ENCODE results near the gene SSU72.

Gene SSU72

DNA sequence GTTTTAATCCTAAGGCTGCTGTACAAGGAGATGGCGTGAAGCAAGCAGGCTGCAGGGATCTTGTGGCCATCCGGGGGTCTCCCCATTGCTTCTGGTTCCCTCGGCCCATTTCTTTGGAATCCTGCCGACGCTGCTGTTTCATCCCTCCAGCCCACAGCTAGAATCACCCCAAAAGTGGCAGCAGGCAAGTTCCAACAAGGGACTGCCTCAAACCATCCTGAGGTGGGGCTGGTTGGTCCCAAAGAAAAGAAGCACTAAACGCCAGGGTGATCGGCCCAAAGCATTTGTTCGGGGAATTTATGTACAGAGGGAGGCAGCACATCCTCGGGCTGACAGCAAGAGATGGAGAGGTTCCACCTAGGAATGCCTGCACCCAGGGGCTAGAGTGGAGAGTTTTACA, 36.1 kb upstream of the SSU72 start:
- DNase-seq (ENCODE audit: low read depth), result no peak

DNA sequence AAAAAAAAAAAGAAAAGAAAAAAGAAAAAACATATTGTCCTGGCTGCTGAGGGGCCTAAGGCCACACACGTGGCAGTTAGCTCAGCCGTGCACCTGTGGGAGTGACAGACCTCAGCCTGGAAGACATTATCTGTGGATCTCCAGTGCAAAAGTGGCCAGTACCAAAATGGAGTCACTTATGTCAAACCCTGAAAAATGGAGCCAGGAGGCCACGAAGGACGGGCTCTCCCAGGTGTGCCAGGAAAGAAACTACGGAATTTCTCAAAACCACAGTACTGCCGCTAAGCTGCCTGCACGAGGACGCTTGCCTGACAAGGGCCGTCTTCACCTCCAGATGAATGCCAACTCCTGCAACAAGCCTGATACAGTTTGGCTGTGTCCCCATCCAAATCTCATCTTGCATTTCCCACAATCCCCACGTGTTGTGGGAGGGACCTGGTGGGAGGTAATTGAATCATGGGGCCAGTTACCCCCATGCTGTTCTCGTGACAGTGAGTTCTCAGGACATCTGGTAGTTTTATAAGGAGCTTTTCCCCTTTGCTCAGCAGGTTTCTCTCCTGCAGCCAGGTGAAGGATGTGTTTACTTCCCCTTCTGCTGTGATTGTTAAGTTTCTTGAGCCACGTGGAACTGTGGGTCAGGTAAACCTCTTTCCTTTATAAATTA, 35.3 kb upstream of the SSU72 start:
- DNase-seq (ENCODE audit: low read depth), result no peak

DNA sequence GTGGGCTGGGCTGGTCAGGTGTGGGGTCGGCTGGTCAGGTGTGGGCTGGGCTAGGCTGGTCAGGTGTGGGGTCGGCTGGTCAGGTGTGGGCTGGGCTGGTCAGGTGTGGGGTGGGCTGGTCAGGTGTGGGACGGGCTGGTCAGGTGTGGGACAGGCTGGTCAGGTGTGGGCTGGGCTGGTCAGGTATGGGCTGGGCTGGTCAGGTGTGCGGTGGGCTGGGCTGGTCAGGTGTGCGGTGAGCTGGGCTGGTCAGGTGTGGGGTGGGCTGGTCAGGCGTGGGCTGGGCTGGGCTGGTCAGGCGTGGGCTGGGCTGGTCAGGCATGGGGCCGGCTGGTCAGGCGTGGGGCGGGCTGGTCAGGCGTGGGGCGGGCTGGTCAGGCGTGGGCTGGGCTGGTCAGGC, 31.6 kb upstream of the SSU72 start:
- no peak for DNase-seq (ENCODE audit: low read depth)

DNA sequence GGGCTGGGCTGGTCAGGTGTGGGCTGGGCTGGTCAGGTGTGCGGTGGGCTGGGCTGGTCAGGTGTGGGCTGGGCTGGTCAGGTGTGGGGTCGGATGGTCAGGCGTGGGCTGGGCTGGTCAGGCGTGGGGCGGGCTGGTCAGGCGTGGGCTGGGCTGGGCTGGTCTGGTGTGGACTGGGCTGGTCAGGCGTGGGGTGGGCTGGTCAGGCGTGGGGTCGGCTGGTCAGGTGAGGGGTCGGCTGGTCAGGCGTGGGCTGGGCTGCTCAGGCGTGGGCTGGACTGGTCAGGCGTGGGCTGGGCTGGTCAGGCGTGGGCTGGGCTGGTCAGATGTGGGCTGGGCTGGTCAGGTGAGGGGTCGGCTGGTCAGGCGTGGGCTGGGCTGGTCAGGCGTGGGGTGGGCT, 31.1 kb upstream of the SSU72 start:
- no peak for DNase-seq (ENCODE audit: low read depth)

DNA sequence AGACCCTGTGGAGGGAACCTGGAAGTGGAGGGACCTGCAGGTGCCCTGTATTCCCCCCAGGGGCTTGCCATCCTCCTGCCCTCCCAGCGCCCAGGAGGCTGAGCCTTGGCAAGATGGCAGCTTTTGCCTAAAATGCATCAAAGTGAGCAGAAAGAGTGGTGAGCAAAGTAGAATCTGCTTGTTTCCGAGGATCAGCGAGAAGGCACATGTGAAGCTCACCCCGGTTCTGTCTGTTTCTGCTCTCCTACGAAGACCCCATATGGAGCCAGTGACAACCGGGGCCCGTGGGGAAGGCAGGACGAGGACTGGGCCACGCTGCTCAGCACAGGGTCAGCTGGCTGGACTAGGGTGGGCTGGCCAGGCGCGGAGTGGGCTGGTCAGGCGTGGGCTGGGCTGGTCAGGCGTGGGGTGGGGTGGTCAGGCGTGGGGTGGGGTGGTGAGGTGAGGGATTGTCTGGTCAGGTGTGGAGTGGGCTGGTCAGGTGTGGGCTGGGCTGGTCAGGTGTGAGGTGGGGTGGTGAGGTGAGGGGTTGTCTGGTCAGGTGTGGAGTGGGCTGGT, 30.4 kb upstream of the SSU72 start:
- DNase-seq (ENCODE audit: low read depth), result no peak

DNA sequence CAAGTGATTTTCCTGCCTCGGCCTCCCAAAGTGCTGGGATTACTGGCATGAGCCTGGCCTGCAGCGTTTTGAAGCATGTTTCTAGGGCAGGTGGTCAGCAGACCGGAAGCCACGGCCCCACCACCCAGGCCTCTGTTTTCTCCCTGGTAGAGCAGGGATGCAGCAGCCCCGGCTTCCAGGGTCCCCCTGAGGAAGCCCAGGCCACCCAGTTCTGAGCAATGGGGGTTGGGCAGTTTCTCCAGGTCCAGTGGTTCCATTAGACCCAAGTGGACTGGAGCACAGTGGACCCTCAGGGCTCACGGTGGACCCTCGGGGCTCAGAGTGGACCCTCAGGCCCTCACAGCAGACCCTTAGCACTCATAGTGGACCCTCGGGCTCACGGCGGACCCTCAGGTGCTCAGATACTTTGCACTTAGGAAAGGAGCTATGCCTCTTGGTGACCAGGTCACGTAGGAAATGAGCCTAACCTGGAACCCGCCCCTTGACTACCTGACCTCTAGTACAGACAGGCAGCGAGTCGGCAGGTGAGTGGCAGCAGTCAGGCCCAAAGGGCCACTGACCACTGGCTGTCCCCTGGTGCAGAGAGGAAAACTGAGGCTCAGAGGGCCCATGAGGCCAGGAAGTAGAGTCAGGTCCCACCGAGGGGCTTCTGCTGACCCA, 29.8 kb upstream of the SSU72 start:
- DNase-seq (ENCODE audit: low read depth), result no peak

DNA sequence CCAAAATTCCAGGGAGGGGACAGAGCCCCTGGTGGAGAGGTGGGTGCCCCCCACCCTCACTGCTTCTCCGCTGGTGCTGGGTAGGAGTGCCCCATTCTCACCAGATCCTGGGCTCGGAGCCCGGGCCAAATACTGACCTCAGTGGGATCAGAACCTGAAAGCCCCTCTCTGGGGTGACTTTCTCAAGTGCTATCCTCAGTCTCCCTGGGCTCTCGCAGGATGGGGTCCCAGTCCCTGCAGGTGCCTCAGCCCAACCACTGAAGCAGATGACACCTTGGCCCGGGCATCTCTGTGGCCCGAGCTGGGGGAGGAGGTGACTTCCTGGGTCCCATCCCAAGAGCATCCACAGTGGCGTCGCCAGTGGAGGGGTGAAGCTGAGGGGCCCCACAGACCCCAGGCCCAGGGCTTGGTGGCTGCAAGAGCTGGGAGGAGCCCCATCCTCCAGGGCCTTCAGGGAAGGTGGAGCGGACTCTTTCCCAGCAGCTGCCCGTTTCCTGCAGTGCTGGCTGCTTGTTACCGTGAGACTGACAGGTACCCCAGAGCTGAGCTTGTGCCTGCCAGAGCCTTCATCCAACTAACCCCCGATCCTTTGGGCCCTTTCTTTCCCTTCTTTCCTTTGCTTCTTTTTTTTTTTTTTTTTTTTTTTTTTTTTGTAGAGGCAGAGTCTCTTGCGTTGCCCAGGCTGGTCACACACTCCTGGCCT, 29.2 kb upstream of the SSU72 start:
- no peak for DNase-seq (ENCODE audit: low read depth)

DNA sequence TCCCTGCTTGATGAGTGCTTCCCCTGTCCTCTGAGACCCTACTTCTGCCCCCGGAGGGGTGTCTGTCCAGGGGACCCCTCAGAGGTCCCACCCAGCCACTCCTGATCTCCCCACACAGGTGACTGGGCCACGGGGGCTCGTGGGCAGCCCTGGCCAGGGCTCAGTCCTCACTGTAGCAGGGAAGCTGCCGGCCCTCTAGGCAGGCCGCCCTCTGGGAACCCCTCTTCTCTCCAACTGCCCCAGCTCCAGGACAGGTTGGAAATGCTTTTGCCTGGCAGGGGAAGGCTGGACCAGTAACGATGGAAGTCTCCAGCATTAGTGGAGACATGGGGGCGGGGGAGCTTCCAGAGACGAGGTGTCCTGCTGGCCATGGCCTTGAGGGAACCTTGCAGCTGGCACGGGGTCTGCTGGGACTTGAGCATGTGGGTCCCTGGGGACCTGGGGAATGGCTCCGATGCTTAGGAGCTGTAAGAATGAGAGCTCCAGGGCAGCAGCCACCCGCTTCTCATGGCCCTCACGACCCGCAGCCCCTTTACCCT, 28.4 kb upstream of the SSU72 start:
- DNase-seq (ENCODE audit: low read depth), result no peak

DNA sequence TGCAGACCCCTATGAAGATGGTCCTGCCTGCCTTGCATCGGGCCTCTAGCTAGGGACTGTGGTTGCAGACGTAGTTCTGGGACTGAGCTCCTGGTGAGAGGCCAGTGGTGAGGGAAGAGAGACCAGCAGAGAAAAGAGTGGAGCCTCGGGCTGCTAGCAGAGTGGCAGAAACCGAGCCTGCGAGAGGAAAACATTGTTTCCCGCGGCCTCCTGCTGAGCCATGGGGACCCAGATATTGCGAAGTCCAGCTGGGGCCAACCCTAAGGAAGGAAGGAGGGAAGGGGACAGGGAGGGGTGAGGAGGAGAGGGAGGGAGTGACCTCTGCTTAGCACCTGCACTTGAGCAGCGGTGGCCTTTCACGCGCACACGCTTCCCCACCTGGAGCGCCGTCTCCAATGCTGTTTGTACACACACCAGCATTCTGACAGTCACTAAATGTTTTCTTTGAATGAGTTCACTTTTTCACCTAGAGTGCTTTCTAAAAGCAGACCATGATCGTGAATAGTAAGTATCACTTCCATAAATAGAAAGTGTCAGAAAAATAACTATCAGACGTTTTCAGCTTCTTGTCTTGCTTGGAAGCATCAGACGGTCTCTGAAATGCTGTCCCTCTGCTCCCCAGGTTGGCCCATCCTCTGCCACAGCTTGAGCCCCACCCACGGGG, 27.8 kb upstream of the SSU72 start:
- no peak for DNase-seq (ENCODE audit: low read depth)

DNA sequence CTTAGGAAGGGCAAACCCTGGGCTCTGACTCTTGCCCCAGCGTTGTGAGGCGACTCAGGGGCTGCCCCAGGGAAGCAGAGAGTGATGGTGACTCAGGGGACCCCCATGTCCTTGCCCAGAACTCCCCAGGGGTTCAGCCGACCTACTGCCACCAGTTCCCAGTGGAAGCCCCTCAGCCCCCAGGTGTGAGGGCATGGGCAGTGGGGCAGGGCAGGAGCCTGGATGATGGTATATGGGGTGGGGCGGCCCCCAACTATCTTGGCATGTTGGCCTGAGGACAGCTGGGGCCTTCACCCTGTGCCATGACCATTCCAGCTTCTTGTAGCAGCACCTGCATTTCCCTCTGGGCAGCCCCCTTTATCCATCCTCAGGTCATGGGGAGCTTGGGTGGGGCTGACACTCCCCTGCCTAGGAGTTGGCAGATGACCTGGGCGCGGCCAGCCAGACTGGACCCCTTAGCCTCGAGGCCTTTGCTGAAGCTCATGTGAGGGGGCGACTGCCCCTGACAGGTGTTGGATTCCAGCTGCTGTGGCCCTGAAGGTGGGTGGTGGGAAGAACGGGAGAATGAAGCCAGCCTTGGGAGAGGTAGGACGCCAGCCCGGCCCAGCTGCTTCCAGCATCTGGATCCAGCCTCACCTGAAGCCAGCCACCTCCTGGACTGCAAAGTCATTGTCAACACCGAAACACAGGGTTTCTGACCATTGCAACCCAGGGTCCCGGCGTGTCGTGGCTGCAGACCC, 27.1 kb upstream of the SSU72 start:
- DNase-seq (ENCODE audit: low read depth), result no peak

DNA sequence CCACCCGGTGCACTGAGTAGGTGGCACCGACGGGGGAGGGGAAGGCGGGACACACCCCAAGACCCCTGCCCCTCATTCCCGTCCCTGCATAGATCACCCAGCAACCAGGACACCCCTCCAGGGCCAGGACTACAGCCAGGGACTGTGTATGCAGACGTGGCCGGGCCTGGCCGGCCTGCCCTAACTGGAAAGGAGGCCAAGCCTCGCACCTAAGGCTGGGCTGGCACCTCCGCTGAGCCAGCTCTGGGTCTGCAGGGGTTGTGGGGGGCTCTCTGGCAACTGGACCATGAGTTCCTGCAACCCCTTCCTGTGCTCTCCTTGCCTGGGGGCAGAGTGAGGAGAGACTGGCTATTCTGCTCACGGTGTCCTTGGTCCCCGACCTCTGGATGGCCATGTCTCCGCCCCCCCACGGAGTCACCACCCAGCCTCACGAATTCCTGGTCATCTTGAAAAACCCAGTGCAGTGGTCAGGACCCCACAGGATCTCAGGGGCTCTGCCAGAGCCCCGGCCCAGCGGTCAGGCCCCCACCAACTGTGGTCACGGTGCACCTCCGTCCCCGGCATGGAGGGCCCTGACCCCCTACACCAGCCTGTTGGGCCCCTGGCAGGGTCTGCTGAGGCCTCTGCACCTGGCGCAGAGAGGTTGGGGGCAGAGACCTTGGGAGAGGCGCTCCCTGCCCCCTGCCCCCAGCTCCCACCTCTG, 26.3 kb upstream of the SSU72 start:
- DNase-seq (ENCODE audit: low read depth), result no peak

DNA sequence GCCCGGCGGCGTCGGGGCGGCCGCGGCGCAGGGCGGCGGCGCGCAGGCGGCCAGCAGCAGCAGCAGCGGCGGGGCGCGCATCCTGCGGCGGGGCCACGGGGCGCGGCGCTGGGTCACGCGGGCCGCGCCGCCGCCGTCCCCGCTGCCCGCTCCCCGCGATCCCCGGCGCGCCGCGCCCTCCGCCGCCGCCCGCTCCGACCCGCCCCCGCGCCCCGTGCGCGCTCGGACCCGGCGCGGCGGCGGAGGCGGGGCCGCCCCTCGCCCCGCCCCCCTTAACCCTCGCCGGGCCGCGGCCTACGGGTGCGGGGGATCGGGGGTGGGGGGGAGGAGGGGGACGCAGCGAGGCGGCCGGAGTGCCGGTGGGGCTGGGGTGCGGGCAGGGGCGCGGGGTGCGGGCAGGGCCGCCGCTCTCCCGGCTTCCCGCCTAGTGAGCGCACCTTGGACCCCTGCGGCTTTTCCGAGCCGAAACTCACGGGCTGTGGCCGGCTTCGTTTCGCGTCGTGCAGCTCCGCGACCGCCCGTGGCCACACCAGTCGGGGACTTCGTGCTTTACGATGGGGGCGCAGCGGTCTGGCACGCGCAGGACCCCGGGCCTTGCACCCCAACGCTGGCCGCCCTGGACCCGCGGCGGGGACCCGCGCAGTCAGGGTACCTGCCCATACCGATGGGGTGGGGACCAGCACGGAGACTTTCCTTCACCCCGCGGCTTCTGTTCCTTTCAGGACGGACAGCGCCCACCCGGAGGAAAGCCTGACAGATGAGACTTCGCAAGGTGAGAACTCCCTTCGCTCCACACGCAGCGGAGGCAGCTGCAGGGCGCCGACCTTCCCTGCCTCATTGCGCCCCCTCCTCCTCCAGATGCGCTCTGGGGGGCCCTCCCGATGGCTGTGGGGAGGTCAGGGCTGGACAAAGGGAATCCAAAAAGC, 25.5 kb upstream of the SSU72 start, which contains the start of gene FNDC10:
TSS of gene FNDC10 (minus strand) at position 201 of the 926 bp plus-strand sequence. CDS start at position 81, 120 bp downstream.
- no peak for DNase-seq (ENCODE audit: low read depth)

DNA sequence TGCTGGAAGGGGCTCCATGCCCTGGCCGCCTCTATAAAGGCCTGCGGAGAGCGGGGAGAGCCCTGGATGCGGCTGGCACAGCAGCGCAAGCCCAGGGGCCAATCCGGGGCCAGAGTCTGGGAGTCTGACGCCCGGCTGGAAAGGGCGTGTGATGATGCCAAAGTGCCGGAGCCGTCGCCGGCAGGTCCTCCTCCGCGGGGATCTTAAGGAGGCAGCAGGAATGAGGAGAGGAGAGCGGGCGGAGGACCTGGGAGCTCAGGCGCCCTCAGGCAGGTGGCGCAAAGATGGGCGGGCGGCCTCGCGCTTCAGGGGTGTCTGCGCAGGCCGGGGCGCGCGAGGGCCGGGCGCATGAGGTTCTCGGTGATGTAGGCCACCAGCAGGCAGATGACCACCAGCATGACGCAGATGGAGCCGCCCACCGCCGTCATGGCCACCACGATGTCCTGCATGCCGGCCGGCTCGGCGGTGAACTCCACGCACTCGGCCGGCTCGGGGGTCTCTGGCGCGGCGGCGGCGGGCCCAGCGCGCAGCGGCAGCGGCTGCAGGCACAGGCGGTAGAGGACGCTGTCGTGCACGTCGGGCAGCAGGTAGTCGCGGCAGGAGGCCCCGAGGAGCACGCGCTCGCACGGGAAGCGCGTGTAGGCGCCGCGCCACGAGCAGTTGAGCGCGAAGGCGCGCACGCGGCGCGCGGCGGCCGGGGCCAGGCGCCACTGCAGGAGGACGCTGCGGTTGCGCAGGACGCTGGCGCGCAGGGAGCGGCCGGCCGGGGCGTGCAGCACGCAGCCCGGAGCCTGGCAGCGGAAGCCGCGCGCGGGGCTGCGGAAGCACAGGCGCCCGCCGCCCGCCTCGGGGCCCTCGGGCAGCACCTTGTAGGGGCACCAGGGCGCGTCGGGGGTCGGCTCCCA, 24.6 kb upstream of the SSU72 start:
- peak; percentile 47 for DNase-seq (ENCODE audit: low read depth)

DNA sequence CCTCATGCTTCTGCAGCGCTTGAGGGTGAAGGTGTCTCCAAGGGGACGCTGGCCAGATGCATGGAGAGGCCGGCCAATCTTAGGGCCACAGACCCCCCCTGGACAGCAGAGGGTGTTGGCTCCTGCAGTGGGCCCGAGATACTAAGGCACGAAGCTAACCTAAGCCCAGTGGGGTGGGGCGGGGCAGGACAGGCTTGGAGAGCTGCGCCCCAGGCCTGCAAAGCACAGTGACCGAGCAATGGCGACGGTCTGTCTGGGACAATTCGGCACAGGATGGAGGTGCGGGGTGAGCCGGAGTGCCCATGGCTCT, 24.0 kb upstream of the SSU72 start:
- no peak for DNase-seq (ENCODE audit: low read depth)

DNA sequence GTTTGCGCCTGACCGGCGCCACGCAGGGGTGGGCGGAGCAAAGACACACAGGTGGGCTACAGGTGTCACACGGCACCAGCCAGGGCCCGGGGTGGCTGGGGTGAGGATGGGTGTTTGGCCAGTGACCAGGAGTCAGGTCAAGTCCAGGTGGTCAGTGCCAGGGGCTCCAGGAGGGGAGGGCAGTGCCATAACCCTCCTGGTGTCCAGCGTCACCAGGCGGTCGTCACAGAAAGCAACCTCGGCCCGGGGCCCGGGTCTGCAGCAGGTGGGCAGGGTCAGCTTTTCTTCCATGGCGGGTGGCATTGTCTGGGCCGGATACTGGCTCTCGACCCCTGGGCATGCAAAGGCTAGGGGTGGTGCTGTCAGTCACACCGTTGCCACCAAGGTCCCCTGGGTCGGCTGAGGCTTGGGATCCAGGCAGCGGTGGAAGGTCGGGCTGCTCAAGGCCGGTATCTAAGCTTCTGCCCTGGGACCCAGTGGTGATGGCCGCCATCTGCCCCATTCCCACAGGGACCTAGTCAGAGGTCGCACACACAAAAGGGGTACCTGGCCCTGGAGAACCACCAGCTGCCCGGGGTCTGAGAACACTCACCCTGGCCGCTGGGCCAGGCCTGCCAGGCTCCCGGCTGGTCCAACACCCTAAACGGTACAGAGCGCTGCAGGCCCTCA, 23.5 kb upstream of the SSU72 start:
- no peak for DNase-seq (ENCODE audit: low read depth)

DNA sequence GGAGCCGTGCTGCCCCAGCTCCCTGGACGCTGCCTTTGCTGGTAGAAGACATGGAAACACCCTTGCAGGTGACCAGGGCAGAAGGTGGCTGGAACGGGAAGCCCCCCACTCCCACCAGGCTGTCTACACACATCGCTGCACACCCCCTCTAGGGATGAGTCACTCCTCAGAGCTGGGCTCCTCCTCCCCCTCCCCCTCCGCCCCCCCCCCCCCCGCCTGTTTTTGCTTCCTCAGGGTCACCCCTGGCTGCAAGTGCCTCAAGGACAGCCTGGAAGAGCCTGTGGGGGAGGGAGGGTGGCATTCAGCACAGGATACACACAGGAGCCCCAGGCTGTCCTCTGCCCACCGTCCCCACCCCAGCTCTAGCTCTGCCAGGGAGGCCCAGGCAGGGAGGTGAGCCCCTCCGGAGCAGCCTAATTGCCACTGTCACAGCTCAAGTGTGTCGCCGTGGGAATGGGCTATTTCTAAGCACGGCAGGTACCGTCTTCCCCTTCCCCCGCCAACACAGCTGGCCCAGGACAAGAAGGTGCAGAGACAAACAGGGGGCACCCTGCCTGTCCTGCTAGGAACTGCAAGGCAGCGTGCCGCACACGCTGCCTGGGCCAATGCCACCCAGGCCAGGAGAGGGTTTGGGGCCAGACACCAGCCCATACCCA, 22.7 kb upstream of the SSU72 start:
- no peak for DNase-seq (ENCODE audit: low read depth)

DNA sequence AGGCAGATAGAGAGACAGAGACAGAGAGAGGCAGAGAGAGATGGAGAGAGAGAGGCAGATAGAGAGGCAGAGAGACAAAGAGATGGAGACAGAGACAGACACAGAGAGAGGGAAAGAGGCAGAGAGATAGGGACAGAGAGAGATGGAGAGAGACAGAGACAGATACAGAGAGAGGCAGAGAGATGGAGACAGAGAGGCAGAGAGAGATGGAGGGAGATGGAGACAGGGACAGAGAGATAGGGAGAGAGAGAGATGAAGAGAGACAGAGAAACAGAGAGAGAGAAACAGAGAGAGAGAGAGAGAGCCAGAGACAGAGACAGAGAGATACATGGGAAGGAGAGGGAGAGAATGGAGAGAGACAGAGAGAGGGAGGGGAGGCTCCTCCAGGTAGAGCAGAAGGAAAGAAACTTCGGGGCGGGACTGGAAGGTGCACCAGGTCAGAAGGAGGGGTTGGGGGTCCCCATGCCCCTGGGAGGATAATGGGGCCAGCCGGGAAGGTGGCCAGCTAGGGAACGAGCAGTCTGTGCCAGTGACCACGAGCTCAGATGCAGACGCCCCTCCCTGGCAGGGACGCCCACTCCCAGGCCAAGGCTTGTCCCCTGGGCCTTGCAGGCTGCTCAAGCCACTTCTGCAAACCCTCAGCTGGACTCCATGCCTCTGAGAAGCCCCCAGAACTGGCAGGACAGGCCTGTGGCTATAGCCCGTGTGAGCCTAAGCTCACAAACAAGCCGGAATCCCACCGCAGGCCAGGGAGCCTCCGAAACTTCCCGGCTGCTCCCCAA, 22.0 kb upstream of the SSU72 start:
- DNase-seq (ENCODE audit: low read depth), result no peak
